Fibroblast of pulmonary artery (primary cell): ENCODE measurements around the gene C12orf57.

Experiments
- DNase-seq: peaks from one replicate; pipeline ENCODE4 v3.0.0-alpha.2; 2010; ENCODE audit warnings: low read depth
- H3K4me3 ChIP-seq: replicated peaks from 2 replicates; pipeline ENCODE4 v1.5.1; 2011; ENCODE audit warnings: low read depth, mild to moderate bottlenecking, control low read depth, low read length, moderate library complexity
- CTCF ChIP-seq: IDR thresholded peaks from 2 replicates; pipeline ENCODE4 v1.5.1; 2011; ENCODE audit warnings: mild to moderate bottlenecking, control low read depth, low read length, inconsistent platforms; ENCODE audit errors: missing control alignments

C12orf57 gene

GRCh38 chr12:6955108-6956020 is 11.5 kb downstream of the C12orf57 start:
- no peak for TF ChIP-seq CTCF
- DNase-seq = no peak
- no peak overlapping the region for H3K4me3 ChIP-seq

- DNase-seq = no peak
- no peak overlapping the region for H3K4me3 ChIP-seq
Observed at GRCh38 chr12:6956021-6956727, 12.4 kb downstream of the C12orf57 start.

GRCh38 chr12:6957151-6957701 is 13.4 kb downstream of the C12orf57 start:
- no peak for TF ChIP-seq CTCF
- no peak for DNase-seq

More at GRCh38 chr12:6956021-6956727, 12.4 kb downstream of the C12orf57 start:
- no peak for TF ChIP-seq CTCF

GRCh38 chr12:6957741-6958608 is 14.2 kb downstream of the C12orf57 start:
- H3K4me3 ChIP-seq = no peak overlapping the region
- no peak for TF ChIP-seq CTCF
- DNase-seq = no peak

More at GRCh38 chr12:6957151-6957701, 13.4 kb downstream of the C12orf57 start:
- no peak overlapping the region for H3K4me3 ChIP-seq

GRCh38 chr12:6958609-6959057 is 14.8 kb downstream of the C12orf57 start:
- no peak overlapping the region for H3K4me3 ChIP-seq
- DNase-seq = no peak
- no peak for TF ChIP-seq CTCF
